Measurements from ENCODE around the gene FXYD3.
A peak's percentile ranks its signal among the peaks of the same experiment; 100 is the strongest.
"Not testable (repeated sequence)": the region's sequence is repeated elsewhere in the genome, so short reads cannot be mapped to it uniquely, and the experiment has no call there.

FXYD3 gene

GRCh38 chr19:35142606-35143230, 27.1 kb downstream of the FXYD3 start:
- no peak for DNase-seq (ENCODE audit: low read depth)

GRCh38 chr19:35143231-35143715, 27.6 kb downstream of the FXYD3 start, which contains the start of gene FXYD7:
FXYD7 (plus strand) TSS chr19:35143255; CDS start chr19:35143334, 79 bp downstream.
- DNase-seq (ENCODE audit: low read depth) = no peak

GRCh38 chr19:35143818-35144217, 28.2 kb downstream of the FXYD3 start:
- no peak for DNase-seq (ENCODE audit: low read depth)

- DNase-seq (ENCODE audit: low read depth) = no peak
These were observed 28.6 kb downstream of the FXYD3 start for GRCh38 chr19:35144259-35144599.

- peak; percentile 48 for DNase-seq (ENCODE audit: low read depth)
These were observed 29.2 kb downstream of the FXYD3 start for GRCh38 chr19:35144600-35145436.

GRCh38 chr19:35146746-35147459, 31.3 kb downstream of the FXYD3 start:
- DNase-seq (ENCODE audit: low read depth) = no peak

GRCh38 chr19:35149463-35149862, 33.8 kb downstream of the FXYD3 start:
- DNase-seq (ENCODE audit: low read depth) = no peak

GRCh38 chr19:35150445-35150844, 34.8 kb downstream of the FXYD3 start:
- no peak for DNase-seq (ENCODE audit: low read depth)

GRCh38 chr19:35151273-35152065, 35.8 kb downstream of the FXYD3 start:
- no peak for DNase-seq (ENCODE audit: low read depth)

GRCh38 chr19:35153129-35153522, 37.5 kb downstream of the FXYD3 start:
- not testable (repeated sequence) for DNase-seq (ENCODE audit: low read depth)

- no peak for DNase-seq (ENCODE audit: low read depth)
These were observed 38.3 kb downstream of the FXYD3 start for GRCh38 chr19:35153701-35154524.

- DNase-seq (ENCODE audit: low read depth) = peak; percentile 81
These were observed 39.1 kb downstream of the FXYD3 start, which contains the start of gene FXYD5 for GRCh38 chr19:35154525-35155406. FXYD5 (plus strand) TSS chr19:35154735; CDS start chr19:35155551, 816 bp downstream.

- no peak for DNase-seq (ENCODE audit: low read depth)
These were observed 39.8 kb downstream of the FXYD3 start for GRCh38 chr19:35155441-35155840.

- no peak for DNase-seq (ENCODE audit: low read depth)
These were observed 40.5 kb downstream of the FXYD3 start for GRCh38 chr19:35155981-35156672.

- no peak for DNase-seq (ENCODE audit: low read depth)
These were observed 41.0 kb downstream of the FXYD3 start for GRCh38 chr19:35156673-35157014.

- no peak for DNase-seq (ENCODE audit: low read depth)
These were observed 41.8 kb downstream of the FXYD3 start for GRCh38 chr19:35157431-35157830.

GRCh38 chr19:35159606-35160005, 44.0 kb downstream of the FXYD3 start:
- DNase-seq (ENCODE audit: low read depth) = no peak

GRCh38 chr19:35160629-35161433, 45.2 kb downstream of the FXYD3 start:
- no peak for DNase-seq (ENCODE audit: low read depth)

- DNase-seq (ENCODE audit: low read depth) = no peak
These were observed 45.8 kb downstream of the FXYD3 start for GRCh38 chr19:35161434-35161743.
